Mesendoderm (in vitro differentiated cells): ENCODE data around the gene IVNS1ABP. TPM values are rescaled to one million over a fixed set of nuclear protein-coding genes. Genes with fewer than 3 reads are reported as not detected.

ENCODE experiments used
- DNase-seq: peaks from one replicate; pipeline ENCODE4 v3.0.0; 2013
- H2AK5ac ChIP-seq: 2 replicates; pipeline ENCODE4 v1.6.1; 2013; ENCODE audit warnings: low read length, inconsistent platforms
- H2BK120ac ChIP-seq: 2 replicates; pipeline ENCODE4 v1.6.1; 2013; ENCODE audit warnings: low read depth, mild to moderate bottlenecking, low read length, moderate library complexity, mixed read lengths
- H2BK15ac ChIP-seq: replicated peaks from 2 replicates; pipeline ENCODE4 v1.6.1; 2013; ENCODE audit warnings: low read depth, mild to moderate bottlenecking, moderate library complexity
- H2BK5ac ChIP-seq: 2 replicates; pipeline ENCODE4 v1.6.1; 2013; ENCODE audit warnings: low read length, inconsistent platforms
- H3K18ac ChIP-seq: 2 replicates; pipeline ENCODE4 v1.6.1; 2013; ENCODE audit warnings: mild to moderate bottlenecking, low read length, mixed read lengths
- H3K23ac ChIP-seq: one replicate; pipeline ENCODE4 v1.6.1; 2013; ENCODE audit warnings: low read length
- H3K27ac ChIP-seq: 2 replicates; pipeline ENCODE4 v1.5.1; 2013; ENCODE audit warnings: low read depth, mild to moderate bottlenecking, inconsistent platforms, low read length, moderate library complexity
- H3K27me3 ChIP-seq: 2 replicates; pipeline ENCODE4 v1.6.1; 2013; ENCODE audit warnings: low read length, control low read depth, mild to moderate bottlenecking, inconsistent platforms; ENCODE audit not compliant: insufficient read depth, poor library complexity
- H3K36me3 ChIP-seq: 2 replicates; pipeline ENCODE4 v1.6.1; 2013; ENCODE audit warnings: low read length, inconsistent platforms; ENCODE audit not compliant: control insufficient read depth, insufficient read depth
- H3K4ac ChIP-seq: one replicate; pipeline ENCODE4 v1.6.1; 2013; ENCODE audit warnings: low read depth, mild to moderate bottlenecking, low read length, moderate library complexity
- H3K4me1 ChIP-seq: 2 replicates; pipeline ENCODE4 v1.6.1; 2013; ENCODE audit warnings: low read depth, low read length, inconsistent platforms; ENCODE audit not compliant: control insufficient read depth
- H3K4me2 ChIP-seq: 2 replicates; pipeline ENCODE4 v1.6.1; 2013; ENCODE audit warnings: low read length
- H3K4me3 ChIP-seq: 2 replicates; pipeline ENCODE4 v1.5.1; 2013; ENCODE audit warnings: mild to moderate bottlenecking, low read length
- H3K56ac ChIP-seq: one replicate; pipeline ENCODE4 v1.6.1; 2013; ENCODE audit warnings: low read length
- H3K79me1 ChIP-seq: 2 replicates; pipeline ENCODE4 v1.6.1; 2013; ENCODE audit warnings: low read length, inconsistent platforms
- H3K79me2 ChIP-seq: 2 replicates; pipeline ENCODE4 v1.6.1; 2013; ENCODE audit warnings: mild to moderate bottlenecking, low read length; ENCODE audit not compliant: control insufficient read depth, insufficient read depth
- H3K9ac ChIP-seq: 2 replicates; pipeline ENCODE4 v1.6.1; 2013; ENCODE audit warnings: low read length, inconsistent platforms
- H4K5ac ChIP-seq: one replicate; pipeline ENCODE4 v1.6.1; 2013; ENCODE audit warnings: low read length
- H4K8ac ChIP-seq: one replicate; pipeline ENCODE4 v1.6.1; 2013; ENCODE audit warnings: low read depth, mild to moderate bottlenecking, control low read depth, low read length, moderate library complexity
- WGBS: extraction: QIAGEN DNeasy Blood & Tissue Kit; methylation state at CpG from one replicate; pipeline ENCODE4 v1.1.7; 2013; ENCODE audit warnings: low lambda C conversion rate, missing lambda C conversion rate; ENCODE audit not compliant: insufficient coverage; ENCODE audit errors: extremely low coverage; 5-methylcytosine and 5-hydroxymethylcytosine counted together
- small RNA-seq: library from polyadenylated mRNA; stranded (forward); fragments of <200 nt; extraction: miRNeasy Mini kit (QIAGEN cat#:217004); gene quantifications from one replicate; pipeline ENCODE3, GENCODE V24; 2013; ENCODE audit not compliant: insufficient read depth

IVNS1ABP gene

GRCh38 chr1:185250063-185250462 is 67.0 kb downstream of the IVNS1ABP start:
- Histone ChIP-seq H3K9ac (no peak overlapping the region), H3K36me3 (no peaks in the 10 kb centered on the region), H3K56ac (no peak overlapping the region), H2AK5ac (no peak overlapping the region), H3K27ac (no peak overlapping the region), H3K4ac (no peak overlapping the region), H3K18ac (no peak overlapping the region), H2BK15ac (no peak overlapping the region), H4K5ac (no peak overlapping the region), H3K79me2 (no peaks in the 10 kb centered on the region), H3K27me3 (no peaks in the 10 kb centered on the region), H2BK120ac (no peak overlapping the region), H2BK5ac (no peak overlapping the region), H3K4me2 (no peak overlapping the region), H3K4me3 (no peak overlapping the region), H3K4me1 (no peaks in the 10 kb centered on the region), H3K23ac (no peak overlapping the region), H3K79me1 (no peaks in the 10 kb centered on the region), H4K8ac (no peak overlapping the region)
- no CpG with 5 or more reads among the region's 4 CpGs for WGBS
- no peak for DNase-seq

- Histone ChIP-seq H2BK15ac (no peak overlapping the region), H4K8ac (no peak overlapping the region), H3K18ac (no peak overlapping the region), H3K27me3 (no peaks in the 10 kb centered on the region), H3K9ac (no peak overlapping the region), H3K36me3 (no peaks in the 10 kb centered on the region), H3K79me2 (no peaks in the 10 kb centered on the region), H2BK5ac (no peak overlapping the region), H3K56ac (no peak overlapping the region), H2AK5ac (no peak overlapping the region), H3K4me2 (no peak overlapping the region), H3K79me1 (no peaks in the 10 kb centered on the region), H4K5ac (no peak overlapping the region), H3K27ac (no peak overlapping the region), H3K4me1 (no peaks in the 10 kb centered on the region), H3K4me3 (no peak overlapping the region), H2BK120ac (no peak overlapping the region), H3K4ac (no peak overlapping the region), H3K23ac (no peak overlapping the region)
- no CpG with 5 or more reads among the region's 2 CpGs for WGBS
- no peak for DNase-seq
These were observed 67.5 kb downstream of the IVNS1ABP start for GRCh38 chr1:185249563-185249962.

Small RNAs within 50 kb of the gene (small RNA-seq; reads per million reads assigned to genes)
- gene RF00019 = not detected
